NB4 (cell line): ENCODE measurements around the gene MAPK4.

Source experiments
- CTCF ChIP-seq: IDR thresholded peaks from one replicate; pipeline ENCODE4 v1.5.1; 2012; ENCODE audit warnings: low read depth, low read length
- MYC ChIP-seq: IDR thresholded peaks from 2 replicates; pipeline ENCODE4 v1.6.1; 2011; ENCODE audit warnings: low read depth, low read length
- POLR2A ChIP-seq: IDR thresholded peaks from 2 replicates; pipeline ENCODE4 v1.6.1; 2011; ENCODE audit warnings: mild to moderate bottlenecking; ENCODE audit not compliant: insufficient read length; ENCODE audit errors: extremely low read depth
- TF ChIP-seq, protein P1 (sequence below): IDR thresholded peaks from 2 replicates; pipeline ENCODE4 v1.6.1; 2011; ENCODE audit warnings: low read depth, low read length

- TF ChIP-seq CTCF = no peak
- no peak for TF ChIP-seq POLR2A
- TF ChIP-seq, protein P1, sequence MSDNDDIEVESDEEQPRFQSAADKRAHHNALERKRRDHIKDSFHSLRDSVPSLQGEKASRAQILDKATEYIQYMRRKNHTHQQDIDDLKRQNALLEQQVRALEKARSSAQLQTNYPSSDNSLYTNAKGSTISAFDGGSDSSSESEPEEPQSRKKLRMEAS = no peak
- TF ChIP-seq MYC = no peak
Observed at GRCh38 chr18:50751490-50751889, 191.6 kb downstream of the MAPK4 start.
